ENCODE measurements around the gene FOXP1.

Gene FOXP1

GRCh38 chr3:71136276-71136675, 447.3 kb downstream of the FOXP1 start:
- Histone ChIP-seq H3K4me2 (ENCODE audit: low read depth, low read length, poor library complexity, severe bottlenecking) (no peak overlapping the region), H3K9me3 (ENCODE audit: insufficient read depth, low read length) (no peaks in the 10 kb centered on the region), H3K36me3 (ENCODE audit: low read length) (no peaks in the 10 kb centered on the region), H3F3A (ENCODE audit: insufficient read depth) (no peaks in the 10 kb centered on the region), H3K27ac (ENCODE audit: low read depth, low read length) (no peak overlapping the region), H3K27me3 (ENCODE audit: low read length) (no peaks in the 10 kb centered on the region), H3K79me2 (ENCODE audit: insufficient read depth, low read length) (no peaks in the 10 kb centered on the region), H2AFZ (ENCODE audit: low read depth, low read length, severe bottlenecking) (no peak overlapping the region), H3K9me2 (replicated peaks; ENCODE audit: insufficient read depth, low read length) (no peaks in the 10 kb centered on the region), H4K20me1 (ENCODE audit: low read depth, low read length) (no peaks in the 10 kb centered on the region), H3K9ac (ENCODE audit: low read length) (no peak overlapping the region), H3K4me3 (ENCODE audit: insufficient read depth, low read length, poor library complexity, severe bottlenecking) (no peak overlapping the region)
- TF ChIP-seq EZH2phosphoT487 (conservative IDR thresholded peaks at IDR 0.05; ENCODE audit: low read length) (no peak), CTCF (IDR thresholded peaks at IDR 0.05; ENCODE audit: insufficient read depth, low read length, poor library complexity, severe bottlenecking) (no peak)

- Histone ChIP-seq H3K9ac (ENCODE audit: low read length) (no peak overlapping the region), H4K20me1 (ENCODE audit: low read depth, low read length) (no peaks in the 10 kb centered on the region), H3K9me3 (ENCODE audit: insufficient read depth, low read length) (no peaks in the 10 kb centered on the region), H3K4me3 (ENCODE audit: insufficient read depth, low read length, poor library complexity, severe bottlenecking) (no peak overlapping the region), H3K36me3 (ENCODE audit: low read length) (no peaks in the 10 kb centered on the region), H3K9me2 (replicated peaks; ENCODE audit: insufficient read depth, low read length) (no peaks in the 10 kb centered on the region), H3K4me2 (ENCODE audit: low read depth, low read length, poor library complexity, severe bottlenecking) (no peak overlapping the region), H3K27ac (ENCODE audit: low read depth, low read length) (no peak overlapping the region), H3F3A (ENCODE audit: insufficient read depth) (no peaks in the 10 kb centered on the region), H3K27me3 (ENCODE audit: low read length) (no peaks in the 10 kb centered on the region), H2AFZ (ENCODE audit: low read depth, low read length, severe bottlenecking) (no peak overlapping the region), H3K79me2 (ENCODE audit: insufficient read depth, low read length) (no peaks in the 10 kb centered on the region)
- no peak for TF ChIP-seq EZH2phosphoT487 (conservative IDR thresholded peaks at IDR 0.05; ENCODE audit: low read length)
- no peak for TF ChIP-seq CTCF (IDR thresholded peaks at IDR 0.05; ENCODE audit: insufficient read depth, low read length, poor library complexity, severe bottlenecking)
Observed at GRCh38 chr3:71135373-71136088, 448.0 kb downstream of the FOXP1 start.

GRCh38 chr3:71134521-71134920, 449.0 kb downstream of the FOXP1 start:
- Histone ChIP-seq H3K9me2 (replicated peaks; ENCODE audit: insufficient read depth, low read length) (no peaks in the 10 kb centered on the region), H3K9ac (ENCODE audit: low read length) (no peak overlapping the region), H3K79me2 (ENCODE audit: insufficient read depth, low read length) (peaks cover 2% of the 10 kb centered on the region; the same call in 1 of the 2 replicates), H4K20me1 (ENCODE audit: low read depth, low read length) (no peaks in the 10 kb centered on the region), H3K27ac (ENCODE audit: low read depth, low read length) (no peak overlapping the region), H3K9me3 (ENCODE audit: insufficient read depth, low read length) (no peaks in the 10 kb centered on the region), H3K4me3 (ENCODE audit: insufficient read depth, low read length, poor library complexity, severe bottlenecking) (no peak overlapping the region), H2AFZ (ENCODE audit: low read depth, low read length, severe bottlenecking) (no peak overlapping the region), H3F3A (ENCODE audit: insufficient read depth) (no peaks in the 10 kb centered on the region), H3K36me3 (ENCODE audit: low read length) (no peaks in the 10 kb centered on the region), H3K27me3 (ENCODE audit: low read length) (no peaks in the 10 kb centered on the region), H3K4me2 (ENCODE audit: low read depth, low read length, poor library complexity, severe bottlenecking) (no peak overlapping the region)
- TF ChIP-seq CTCF (IDR thresholded peaks at IDR 0.05; ENCODE audit: insufficient read depth, low read length, poor library complexity, severe bottlenecking) (no peak), EZH2phosphoT487 (conservative IDR thresholded peaks at IDR 0.05; ENCODE audit: low read length) (no peak)

All from SU-DHL-6 (cell line).